22Rv1 (cell line): Measurements from ENCODE around the gene LATS1.

ENCODE experiments used
- ZFX ChIP-seq: fragments of 450-650 bp; IDR thresholded peaks from 2 replicates; pipeline ENCODE4 v1.6.1; 2017; ENCODE audit warnings: antibody characterized with exemption, borderline replicate concordance
- TF ChIP-seq, protein P1 (sequence below): fragments of 450-650 bp; IDR thresholded peaks from 2 replicates; pipeline ENCODE4 v1.5.1; 2017; ENCODE audit warnings: mild to moderate bottlenecking

DNA sequence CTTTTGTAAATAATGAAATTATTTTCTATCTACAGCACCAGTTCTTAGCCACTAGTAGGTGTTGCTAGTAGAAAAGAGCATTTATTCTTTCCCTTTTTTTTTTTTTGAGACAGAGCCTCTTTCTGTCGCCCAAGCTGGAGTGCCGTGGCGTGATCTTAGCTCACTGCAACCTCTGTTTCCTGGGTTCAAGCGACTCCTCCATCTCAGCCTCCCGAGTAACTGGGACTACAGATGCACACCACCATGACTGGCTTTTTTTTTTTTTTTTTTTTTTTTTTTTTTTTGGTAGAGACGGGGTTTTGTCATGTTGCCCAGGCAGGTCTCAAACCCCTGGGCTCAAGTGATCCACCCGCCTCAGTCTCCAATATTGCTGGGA, 38.3 kb upstream of the LATS1 start:
- no peak for TF ChIP-seq ZFX
- TF ChIP-seq, protein P1, sequence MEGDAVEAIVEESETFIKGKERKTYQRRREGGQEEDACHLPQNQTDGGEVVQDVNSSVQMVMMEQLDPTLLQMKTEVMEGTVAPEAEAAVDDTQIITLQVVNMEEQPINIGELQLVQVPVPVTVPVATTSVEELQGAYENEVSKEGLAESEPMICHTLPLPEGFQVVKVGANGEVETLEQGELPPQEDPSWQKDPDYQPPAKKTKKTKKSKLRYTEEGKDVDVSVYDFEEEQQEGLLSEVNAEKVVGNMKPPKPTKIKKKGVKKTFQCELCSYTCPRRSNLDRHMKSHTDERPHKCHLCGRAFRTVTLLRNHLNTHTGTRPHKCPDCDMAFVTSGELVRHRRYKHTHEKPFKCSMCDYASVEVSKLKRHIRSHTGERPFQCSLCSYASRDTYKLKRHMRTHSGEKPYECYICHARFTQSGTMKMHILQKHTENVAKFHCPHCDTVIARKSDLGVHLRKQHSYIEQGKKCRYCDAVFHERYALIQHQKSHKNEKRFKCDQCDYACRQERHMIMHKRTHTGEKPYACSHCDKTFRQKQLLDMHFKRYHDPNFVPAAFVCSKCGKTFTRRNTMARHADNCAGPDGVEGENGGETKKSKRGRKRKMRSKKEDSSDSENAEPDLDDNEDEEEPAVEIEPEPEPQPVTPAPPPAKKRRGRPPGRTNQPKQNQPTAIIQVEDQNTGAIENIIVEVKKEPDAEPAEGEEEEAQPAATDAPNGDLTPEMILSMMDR: no peak
